ENCODE measurements around the gene GIT1. TPM values are rescaled to one million over a fixed set of nuclear protein-coding genes. Genes with fewer than 3 reads are reported as not detected.

GIT1 gene
- total and polyA plus RNA-seq, 9 donors = 18.0 to 51.8 (median 39.0) TPM

DNA sequence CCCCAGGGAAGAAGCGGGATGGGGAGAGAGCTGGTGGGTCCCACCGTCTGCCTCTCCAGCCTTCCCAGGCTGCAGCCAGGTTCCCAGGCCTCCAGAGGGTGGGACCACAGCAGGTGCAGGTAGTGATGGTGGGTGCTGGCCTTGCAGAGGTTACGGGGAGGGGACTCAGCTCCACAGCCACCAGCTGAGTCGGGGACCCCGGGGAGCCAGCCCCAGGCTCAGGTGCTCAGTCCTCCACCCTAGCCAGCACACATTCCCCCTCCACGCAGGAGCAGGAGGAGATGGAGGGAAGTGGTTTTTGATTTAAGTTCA lies 15.9 kb downstream of the GIT1 start:
- peaks cover 17% of the 10 kb centered on the region for H3K4me1 ChIP-seq (ENCODE audit: insufficient read depth)
- 70 to 76% (median 73%) methylated on average over 6 of the region's 6 CpGs for WGBS, 3 donors
- DNase-seq = peak in 2 of 5 donors; percentile 19 to 35
- intact Hi-C loops (cut with DNase I) = no loop called here
- no peaks in the 10 kb centered on the region for H3K27me3 ChIP-seq
- TF ChIP-seq EP300 (IDR thresholded peaks at IDR 0.05) = no peak
- no peak for TF ChIP-seq CTCF (IDR thresholded peaks at IDR 0.05)
- no peak for TF ChIP-seq POLR2A (IDR thresholded peaks at IDR 0.05)
- H3K4me3 ChIP-seq = no peak overlapping the region
- H3K36me3 ChIP-seq = no peaks in the 10 kb centered on the region
- peak overlapping the region in 1 of 2 donors; percentile 56 for H3K27ac ChIP-seq
- no peaks in the 10 kb centered on the region for H3K9me3 ChIP-seq

DNA sequence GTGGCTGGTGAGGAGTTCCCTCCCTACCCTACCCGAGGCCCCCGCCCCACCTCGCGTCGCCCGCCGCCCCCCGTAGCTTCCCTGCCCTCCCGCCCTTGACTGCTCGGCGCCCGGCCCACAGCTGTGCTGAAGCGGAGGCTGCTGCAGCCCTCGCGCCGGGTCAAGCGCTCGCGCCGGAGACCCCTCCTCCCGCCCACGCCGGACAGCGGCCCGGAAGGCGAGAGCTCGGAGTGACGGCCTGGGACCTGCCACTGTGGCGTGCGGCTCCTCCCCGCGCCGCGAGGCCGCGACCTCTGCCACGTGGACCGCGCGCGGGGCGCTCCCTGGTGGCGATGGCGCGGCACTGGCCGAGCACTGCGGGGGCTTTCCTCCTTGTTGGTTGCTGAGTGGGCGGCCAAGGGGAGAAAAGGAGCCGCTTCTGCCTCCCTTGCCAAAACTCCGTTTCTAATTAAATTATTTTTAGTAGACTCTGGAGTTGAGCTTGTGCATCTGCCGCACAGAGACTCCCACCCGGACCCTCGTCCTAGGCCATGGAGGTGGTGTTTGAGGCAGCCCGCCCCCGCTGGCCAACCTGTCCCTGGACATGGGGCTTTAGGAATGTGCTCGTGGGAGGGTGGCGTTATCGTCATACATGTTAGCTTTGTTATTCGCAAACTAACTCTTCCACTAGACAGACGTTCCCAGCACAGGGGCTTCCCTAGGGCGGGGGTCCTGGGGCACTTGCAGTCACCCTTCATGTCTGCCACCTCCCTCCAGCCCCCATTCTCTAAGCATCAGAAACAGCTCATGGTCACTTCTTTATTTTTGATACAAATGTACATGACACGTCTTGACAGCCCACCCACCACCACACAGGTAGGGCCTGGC lies 16.5 kb downstream of the GIT1 start:
- intact Hi-C loops (cut with DNase I) = no loop called here
- peak overlapping the region; percentile 9 to 56 for H3K27ac ChIP-seq
- H3K4me1 ChIP-seq (ENCODE audit: insufficient read depth) = peaks cover 17% of the 10 kb centered on the region
- WGBS, 3 donors = 10 to 19% (median 10%) methylated on average over 29 to 62 of the region's 62 CpGs
- H3K4me3 ChIP-seq = peak overlapping the region; percentile 27
- no peaks in the 10 kb centered on the region for H3K27me3 ChIP-seq
- H3K36me3 ChIP-seq = no peaks in the 10 kb centered on the region
- DNase-seq = peak; percentile 60 to 79 (median 68)
- H3K9me3 ChIP-seq = no peaks in the 10 kb centered on the region
- TF ChIP-seq CTCF (IDR thresholded peaks at IDR 0.05) = peak; percentile 49 to 73 (median 73)
- TF ChIP-seq POLR2A (IDR thresholded peaks at IDR 0.05) = no peak

GRCh38 chr17:29571883-29572681 lies 17.4 kb downstream of the GIT1 start:
- WGBS, 3 donors = 37 to 69% (median 39%) methylated on average over 12 to 30 of the region's 30 CpGs

More at GRCh38 chr17:29571883-29572681, 17.4 kb downstream of the GIT1 start:
- no peak for TF ChIP-seq EP300 (IDR thresholded peaks at IDR 0.05)
- TF ChIP-seq POLR2A (IDR thresholded peaks at IDR 0.05) = no peak
- no peak for TF ChIP-seq CTCF (IDR thresholded peaks at IDR 0.05)
- DNase-seq = peak in 4 of 5 donors; percentile 53 to 80 (median 64)
- Histone ChIP-seq H3K36me3 (no peaks in the 10 kb centered on the region), H3K27ac (peak overlapping the region; percentile 9 to 56), H3K9me3 (no peaks in the 10 kb centered on the region), H3K4me3 (peak overlapping the region; percentile 27), H3K27me3 (no peaks in the 10 kb centered on the region), H3K4me1 (ENCODE audit: insufficient read depth) (peaks cover 15% of the 10 kb centered on the region)
- intact Hi-C loops (cut with DNase I) = no loop called here

All from ovary (tissue), 9 donors.